GM12872 (cell line): ENCODE measurements around the gene THOP1.

Source experiments
- TF ChIP-seq, protein P1 (sequence below): IDR thresholded peaks from 3 replicates; pipeline ENCODE4 v1.5.1; 2011; ENCODE audit warnings: low read depth, mild to moderate bottlenecking, low read length, moderate library complexity; ENCODE audit not compliant: insufficient read depth

Gene THOP1

GRCh38 chr19:2764945-2765344 lies 20.4 kb upstream of the THOP1 start:
- TF ChIP-seq, protein P1, sequence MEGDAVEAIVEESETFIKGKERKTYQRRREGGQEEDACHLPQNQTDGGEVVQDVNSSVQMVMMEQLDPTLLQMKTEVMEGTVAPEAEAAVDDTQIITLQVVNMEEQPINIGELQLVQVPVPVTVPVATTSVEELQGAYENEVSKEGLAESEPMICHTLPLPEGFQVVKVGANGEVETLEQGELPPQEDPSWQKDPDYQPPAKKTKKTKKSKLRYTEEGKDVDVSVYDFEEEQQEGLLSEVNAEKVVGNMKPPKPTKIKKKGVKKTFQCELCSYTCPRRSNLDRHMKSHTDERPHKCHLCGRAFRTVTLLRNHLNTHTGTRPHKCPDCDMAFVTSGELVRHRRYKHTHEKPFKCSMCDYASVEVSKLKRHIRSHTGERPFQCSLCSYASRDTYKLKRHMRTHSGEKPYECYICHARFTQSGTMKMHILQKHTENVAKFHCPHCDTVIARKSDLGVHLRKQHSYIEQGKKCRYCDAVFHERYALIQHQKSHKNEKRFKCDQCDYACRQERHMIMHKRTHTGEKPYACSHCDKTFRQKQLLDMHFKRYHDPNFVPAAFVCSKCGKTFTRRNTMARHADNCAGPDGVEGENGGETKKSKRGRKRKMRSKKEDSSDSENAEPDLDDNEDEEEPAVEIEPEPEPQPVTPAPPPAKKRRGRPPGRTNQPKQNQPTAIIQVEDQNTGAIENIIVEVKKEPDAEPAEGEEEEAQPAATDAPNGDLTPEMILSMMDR = no peak

DNA sequence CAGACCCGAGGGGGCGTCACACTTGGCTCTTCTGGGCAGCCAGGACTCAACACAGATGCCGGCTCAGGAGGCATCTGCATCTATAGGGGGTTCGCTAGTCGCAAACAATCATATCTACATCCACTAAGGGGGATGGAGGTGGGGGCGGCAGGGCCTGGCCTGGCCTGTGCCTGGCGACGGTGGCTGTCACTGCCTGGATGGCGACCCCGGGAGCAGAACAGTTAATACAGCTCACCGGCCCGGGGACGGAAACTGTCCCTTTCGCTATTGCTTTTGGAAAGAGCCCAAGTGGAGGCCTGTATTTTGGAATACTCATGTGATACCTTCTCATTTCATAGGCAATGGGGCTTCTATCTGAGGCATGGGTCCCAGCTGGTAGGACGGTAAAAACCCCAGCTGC lies 19.9 kb upstream of the THOP1 start:
- TF ChIP-seq, protein P1 = no peak

DNA sequence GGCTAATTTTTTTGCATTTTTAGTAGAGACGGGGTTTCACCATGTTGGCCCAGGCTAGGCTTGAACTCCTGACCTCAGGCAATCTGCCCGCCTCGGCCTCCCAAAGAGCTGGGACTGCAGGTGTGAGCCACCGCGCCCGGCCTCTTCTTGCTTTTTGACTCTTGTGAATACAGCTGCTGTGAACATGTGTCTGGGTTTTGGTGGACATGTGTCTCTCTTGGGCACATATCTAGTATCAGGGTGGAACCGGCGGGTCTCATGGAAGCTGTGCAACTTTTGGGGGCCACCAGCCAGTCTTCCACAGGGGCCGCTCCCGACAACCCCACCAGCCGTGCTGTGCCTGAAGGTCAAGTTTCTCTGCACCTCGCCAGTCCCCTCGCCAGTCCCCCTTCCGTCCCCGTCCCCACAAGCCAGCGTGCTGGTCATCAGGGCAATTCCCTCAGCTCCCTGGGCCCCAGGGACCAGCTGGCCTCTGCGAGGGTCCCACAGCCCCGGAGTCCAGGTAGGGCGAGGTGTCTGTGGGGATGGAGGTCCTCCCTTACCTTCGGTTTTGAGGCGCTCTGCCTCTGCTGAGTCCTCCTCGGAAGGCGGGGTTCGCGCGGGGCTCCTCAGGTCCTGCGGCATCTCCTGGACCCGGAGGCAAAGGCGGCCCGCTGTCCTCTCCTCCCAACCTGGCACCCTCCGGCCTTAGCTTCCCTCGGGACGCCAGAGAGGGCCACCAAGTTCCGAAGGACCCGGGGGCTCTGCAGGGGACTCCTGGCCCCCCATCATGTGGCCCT lies 18.5 kb upstream of the THOP1 start:
- TF ChIP-seq, protein P1 = no peak

GRCh38 chr19:2767688-2768087 lies 17.6 kb upstream of the THOP1 start:
- TF ChIP-seq, protein P1 = no peak

- TF ChIP-seq, protein P1 = no peak
These were observed 16.8 kb upstream of the THOP1 start for GRCh38 chr19:2768365-2769132.

- TF ChIP-seq, protein P1 = no peak
These were observed 16.1 kb upstream of the THOP1 start for GRCh38 chr19:2769218-2769617.
